ENCODE results near the gene MAP1B.

Gene MAP1B

GRCh38 chr5:72221099-72221498 is 113.8 kb downstream of the MAP1B start:
- H3K27me3 ChIP-seq (replicated peaks in 2 of 5; ENCODE audit: control insufficient read depth in 4 of 5, insufficient read depth in 5 of 5, low read length in 4 of 5), result no peaks in the 10 kb centered on the region
- POLR2A ChIA-PET, result no interaction called here
- no peaks in the 10 kb centered on the region for H3K4me1 ChIP-seq (ENCODE audit: control extremely low read depth in 1 of 4, control insufficient read depth in 4 of 4, insufficient read depth in 4 of 4, low read length in 3 of 4)
- no peak overlapping the region for H3K4me3 ChIP-seq (ENCODE audit: control insufficient read depth in 1 of 7, extremely low read depth in 1 of 7, insufficient read depth in 4 of 7, low read depth in 2 of 7, low read length in 6 of 7)
- CTCF ChIA-PET, result no interaction called here
- H3K9me3 ChIP-seq (ENCODE audit: control extremely low read depth in 1 of 5, control insufficient read depth in 4 of 5, insufficient read depth in 2 of 5, low read depth in 1 of 5, low read length in 4 of 5), result no peaks in the 10 kb centered on the region
- no peak for DNase-seq
- peaks cover 34 to 90% (median 62%) of the 10 kb centered on the region in 4 experiments for H3K36me3 ChIP-seq (ENCODE audit: control insufficient read depth in 4 of 4, insufficient read depth in 4 of 4, low read length in 3 of 4)
- WGBS (ENCODE audit: insufficient coverage), result 100% methylated on average over 1 of the region's 1 CpG
- H3K27ac ChIP-seq (ENCODE audit: insufficient read depth in 1 of 2, low read depth in 1 of 2, low read length in 2 of 2, poor library complexity in 1 of 2, severe bottlenecking in 2 of 2), result no peak overlapping the region

- H3K9me3 ChIP-seq (ENCODE audit: control extremely low read depth in 1 of 5, control insufficient read depth in 4 of 5, insufficient read depth in 2 of 5, low read depth in 1 of 5, low read length in 4 of 5), result no peaks in the 10 kb centered on the region
- H3K4me1 ChIP-seq (ENCODE audit: control extremely low read depth in 1 of 4, control insufficient read depth in 4 of 4, insufficient read depth in 4 of 4, low read length in 3 of 4), result no peaks in the 10 kb centered on the region
- 98% methylated on average over 4 of the region's 4 CpGs for WGBS (ENCODE audit: insufficient coverage)
- no peak for DNase-seq
- H3K27ac ChIP-seq (ENCODE audit: insufficient read depth in 1 of 2, low read depth in 1 of 2, low read length in 2 of 2, poor library complexity in 1 of 2, severe bottlenecking in 2 of 2), result no peak overlapping the region
- no peaks in the 10 kb centered on the region for H3K27me3 ChIP-seq (replicated peaks in 2 of 5; ENCODE audit: control insufficient read depth in 4 of 5, insufficient read depth in 5 of 5, low read length in 4 of 5)
- POLR2A ChIA-PET, result no interaction called here
- peaks cover 34 to 95% (median 64%) of the 10 kb centered on the region in 4 experiments for H3K36me3 ChIP-seq (ENCODE audit: control insufficient read depth in 4 of 4, insufficient read depth in 4 of 4, low read length in 3 of 4)
- CTCF ChIA-PET, result no interaction called here
- H3K4me3 ChIP-seq (ENCODE audit: control insufficient read depth in 1 of 7, extremely low read depth in 1 of 7, insufficient read depth in 4 of 7, low read depth in 2 of 7, low read length in 6 of 7), result no peak overlapping the region
Measured at GRCh38 chr5:72221541-72221940, 114.3 kb downstream of the MAP1B start.

GRCh38 chr5:72222521-72222920 is 115.2 kb downstream of the MAP1B start:
- no peak overlapping the region for H3K4me3 ChIP-seq (ENCODE audit: control insufficient read depth in 1 of 7, extremely low read depth in 1 of 7, insufficient read depth in 4 of 7, low read depth in 2 of 7, low read length in 6 of 7)
- peaks cover 34 to 92% (median 65%) of the 10 kb centered on the region in 4 experiments for H3K36me3 ChIP-seq (ENCODE audit: control insufficient read depth in 4 of 4, insufficient read depth in 4 of 4, low read length in 3 of 4)
- H3K9me3 ChIP-seq (ENCODE audit: control extremely low read depth in 1 of 5, control insufficient read depth in 4 of 5, insufficient read depth in 2 of 5, low read depth in 1 of 5, low read length in 4 of 5), result no peaks in the 10 kb centered on the region
- H3K27ac ChIP-seq (ENCODE audit: insufficient read depth in 1 of 2, low read depth in 1 of 2, low read length in 2 of 2, poor library complexity in 1 of 2, severe bottlenecking in 2 of 2), result no peak overlapping the region
- CTCF ChIA-PET, result interaction anchor here (1.8 kb wide), 1 partner anchor 10 kb away, joined by 5 read pairs; no protein-coding TSS in a partner anchor
- H3K4me1 ChIP-seq (ENCODE audit: control extremely low read depth in 1 of 4, control insufficient read depth in 4 of 4, insufficient read depth in 4 of 4, low read length in 3 of 4), result no peaks in the 10 kb centered on the region
- POLR2A ChIA-PET, result no interaction called here
- DNase-seq, result no peak
- no CpG with 5 or more reads among the region's 1 CpG for WGBS (ENCODE audit: insufficient coverage)
- no peaks in the 10 kb centered on the region for H3K27me3 ChIP-seq (replicated peaks in 2 of 5; ENCODE audit: control insufficient read depth in 4 of 5, insufficient read depth in 5 of 5, low read length in 4 of 5)

- ChIA-PET POLR2A (no interaction called here), CTCF (interaction anchor here (1.8 kb wide), 1 partner anchor 9 kb away, joined by 5 read pairs; no protein-coding TSS in a partner anchor)
- 96% methylated on average over 4 of the region's 4 CpGs for WGBS (ENCODE audit: insufficient coverage)
- no peaks in the 10 kb centered on the region for H3K9me3 ChIP-seq (ENCODE audit: control extremely low read depth in 1 of 5, control insufficient read depth in 4 of 5, insufficient read depth in 2 of 5, low read depth in 1 of 5, low read length in 4 of 5)
- no peak for DNase-seq
- H3K27ac ChIP-seq (ENCODE audit: insufficient read depth in 1 of 2, low read depth in 1 of 2, low read length in 2 of 2, poor library complexity in 1 of 2, severe bottlenecking in 2 of 2), result no peak overlapping the region
- no peaks in the 10 kb centered on the region for H3K27me3 ChIP-seq (replicated peaks in 2 of 5; ENCODE audit: control insufficient read depth in 4 of 5, insufficient read depth in 5 of 5, low read length in 4 of 5)
- H3K4me3 ChIP-seq (ENCODE audit: control insufficient read depth in 1 of 7, extremely low read depth in 1 of 7, insufficient read depth in 4 of 7, low read depth in 2 of 7, low read length in 6 of 7), result no peak overlapping the region
- peaks cover 31 to 89% (median 58%) of the 10 kb centered on the region in 4 experiments for H3K36me3 ChIP-seq (ENCODE audit: control insufficient read depth in 4 of 4, insufficient read depth in 4 of 4, low read length in 3 of 4)
- H3K4me1 ChIP-seq (ENCODE audit: control extremely low read depth in 1 of 4, control insufficient read depth in 4 of 4, insufficient read depth in 4 of 4, low read length in 3 of 4), result no peaks in the 10 kb centered on the region
Measured at GRCh38 chr5:72223371-72223770, 116.1 kb downstream of the MAP1B start.

- Histone ChIP-seq H3K27ac (ENCODE audit: insufficient read depth in 1 of 2, low read depth in 1 of 2, low read length in 2 of 2, poor library complexity in 1 of 2, severe bottlenecking in 2 of 2) (no peak overlapping the region), H3K27me3 (replicated peaks in 2 of 5; ENCODE audit: control insufficient read depth in 4 of 5, insufficient read depth in 5 of 5, low read length in 4 of 5) (no peaks in the 10 kb centered on the region), H3K9me3 (ENCODE audit: control extremely low read depth in 1 of 5, control insufficient read depth in 4 of 5, insufficient read depth in 2 of 5, low read depth in 1 of 5, low read length in 4 of 5) (no peaks in the 10 kb centered on the region), H3K4me3 (ENCODE audit: control insufficient read depth in 1 of 7, extremely low read depth in 1 of 7, insufficient read depth in 4 of 7, low read depth in 2 of 7, low read length in 6 of 7) (no peak overlapping the region), H3K36me3 (ENCODE audit: control insufficient read depth in 4 of 4, insufficient read depth in 4 of 4, low read length in 3 of 4) (peaks cover 22 to 80% (median 48%) of the 10 kb centered on the region in 4 experiments), H3K4me1 (ENCODE audit: control extremely low read depth in 1 of 4, control insufficient read depth in 4 of 4, insufficient read depth in 4 of 4, low read length in 3 of 4) (no peaks in the 10 kb centered on the region)
- POLR2A ChIA-PET, result no interaction called here
- WGBS (ENCODE audit: insufficient coverage), result 80% methylated on average over 1 of the region's 3 CpGs
- CTCF ChIA-PET, result no interaction called here
- DNase-seq, result no peak
Measured at GRCh38 chr5:72224946-72225463, 117.7 kb downstream of the MAP1B start.

GRCh38 chr5:72225741-72226140 is 118.5 kb downstream of the MAP1B start:
- no peaks in the 10 kb centered on the region for H3K4me1 ChIP-seq (ENCODE audit: control extremely low read depth in 1 of 4, control insufficient read depth in 4 of 4, insufficient read depth in 4 of 4, low read length in 3 of 4)
- no peak for DNase-seq
- 100% methylated on average over 1 of the region's 3 CpGs for WGBS (ENCODE audit: insufficient coverage)
- no peaks in the 10 kb centered on the region for H3K27me3 ChIP-seq (replicated peaks in 2 of 5; ENCODE audit: control insufficient read depth in 4 of 5, insufficient read depth in 5 of 5, low read length in 4 of 5)
- POLR2A ChIA-PET, result no interaction called here
- no peak overlapping the region for H3K4me3 ChIP-seq (ENCODE audit: control insufficient read depth in 1 of 7, extremely low read depth in 1 of 7, insufficient read depth in 4 of 7, low read depth in 2 of 7, low read length in 6 of 7)
- H3K36me3 ChIP-seq (ENCODE audit: control insufficient read depth in 4 of 4, insufficient read depth in 4 of 4, low read length in 3 of 4), result peaks cover 18 to 82% (median 44%) of the 10 kb centered on the region in 4 experiments
- CTCF ChIA-PET, result no interaction called here
- H3K27ac ChIP-seq (ENCODE audit: insufficient read depth in 1 of 2, low read depth in 1 of 2, low read length in 2 of 2, poor library complexity in 1 of 2, severe bottlenecking in 2 of 2), result no peak overlapping the region
- no peaks in the 10 kb centered on the region for H3K9me3 ChIP-seq (ENCODE audit: control extremely low read depth in 1 of 5, control insufficient read depth in 4 of 5, insufficient read depth in 2 of 5, low read depth in 1 of 5, low read length in 4 of 5)

GRCh38 chr5:72226950-72227349 is 119.7 kb downstream of the MAP1B start:
- ChIA-PET CTCF (no interaction called here), POLR2A (no interaction called here)
- no peak overlapping the region for H3K27ac ChIP-seq (ENCODE audit: insufficient read depth in 1 of 2, low read depth in 1 of 2, low read length in 2 of 2, poor library complexity in 1 of 2, severe bottlenecking in 2 of 2)
- peak in 2 of 3 donors; percentile 34 to 60 for DNase-seq
- peaks cover 16 to 81% (median 39%) of the 10 kb centered on the region in 4 experiments for H3K36me3 ChIP-seq (ENCODE audit: control insufficient read depth in 4 of 4, insufficient read depth in 4 of 4, low read length in 3 of 4)
- WGBS (ENCODE audit: insufficient coverage), result 93% methylated on average over 2 of the region's 2 CpGs
- H3K4me1 ChIP-seq (ENCODE audit: control extremely low read depth in 1 of 4, control insufficient read depth in 4 of 4, insufficient read depth in 4 of 4, low read length in 3 of 4), result peaks cover 0 to 10% (median under 1%) of the 10 kb centered on the region in 4 experiments
- no peaks in the 10 kb centered on the region for H3K27me3 ChIP-seq (replicated peaks in 2 of 5; ENCODE audit: control insufficient read depth in 4 of 5, insufficient read depth in 5 of 5, low read length in 4 of 5)
- no peak overlapping the region for H3K4me3 ChIP-seq (ENCODE audit: control insufficient read depth in 1 of 7, extremely low read depth in 1 of 7, insufficient read depth in 4 of 7, low read depth in 2 of 7, low read length in 6 of 7)
- no peaks in the 10 kb centered on the region for H3K9me3 ChIP-seq (ENCODE audit: control extremely low read depth in 1 of 5, control insufficient read depth in 4 of 5, insufficient read depth in 2 of 5, low read depth in 1 of 5, low read length in 4 of 5)
